ENCODE results near the gene EPHA7.

DNA sequence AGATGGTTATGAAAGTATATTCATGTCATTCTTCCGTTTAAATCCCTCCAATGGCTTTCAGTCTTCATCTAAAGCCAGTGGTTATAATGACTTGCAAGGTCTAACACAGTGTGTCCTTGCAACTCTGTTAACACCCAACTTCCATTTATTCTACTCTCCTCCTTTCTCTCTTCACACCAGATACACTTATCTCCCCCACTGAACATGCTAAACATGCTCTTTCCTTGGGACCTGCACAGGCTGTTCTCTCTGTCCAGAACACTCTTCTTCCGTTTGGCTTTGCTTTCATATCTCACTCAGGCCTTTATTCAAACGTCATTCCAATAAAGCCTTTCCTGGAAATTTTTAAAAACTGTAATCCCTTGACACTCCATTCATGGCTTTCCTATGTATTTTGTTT, 91.5 kb downstream of the EPHA7 start:
- TF ChIP-seq, protein P1, sequence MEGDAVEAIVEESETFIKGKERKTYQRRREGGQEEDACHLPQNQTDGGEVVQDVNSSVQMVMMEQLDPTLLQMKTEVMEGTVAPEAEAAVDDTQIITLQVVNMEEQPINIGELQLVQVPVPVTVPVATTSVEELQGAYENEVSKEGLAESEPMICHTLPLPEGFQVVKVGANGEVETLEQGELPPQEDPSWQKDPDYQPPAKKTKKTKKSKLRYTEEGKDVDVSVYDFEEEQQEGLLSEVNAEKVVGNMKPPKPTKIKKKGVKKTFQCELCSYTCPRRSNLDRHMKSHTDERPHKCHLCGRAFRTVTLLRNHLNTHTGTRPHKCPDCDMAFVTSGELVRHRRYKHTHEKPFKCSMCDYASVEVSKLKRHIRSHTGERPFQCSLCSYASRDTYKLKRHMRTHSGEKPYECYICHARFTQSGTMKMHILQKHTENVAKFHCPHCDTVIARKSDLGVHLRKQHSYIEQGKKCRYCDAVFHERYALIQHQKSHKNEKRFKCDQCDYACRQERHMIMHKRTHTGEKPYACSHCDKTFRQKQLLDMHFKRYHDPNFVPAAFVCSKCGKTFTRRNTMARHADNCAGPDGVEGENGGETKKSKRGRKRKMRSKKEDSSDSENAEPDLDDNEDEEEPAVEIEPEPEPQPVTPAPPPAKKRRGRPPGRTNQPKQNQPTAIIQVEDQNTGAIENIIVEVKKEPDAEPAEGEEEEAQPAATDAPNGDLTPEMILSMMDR (conservative IDR thresholded peaks at IDR 0.05; ENCODE audit: low read depth, low read length) = no peak
- no peak for TF ChIP-seq RFX5 (IDR thresholded peaks at IDR 0.05; ENCODE audit: low read depth, low read length)
- TF ChIP-seq POLR2A (IDR thresholded peaks at IDR 0.05; ENCODE audit: low read depth, low read length) = no peak
- no peak for TF ChIP-seq CHD1 (IDR thresholded peaks at IDR 0.05; ENCODE audit: low read depth, low read length)
- TF ChIP-seq RAD21 (IDR thresholded peaks at IDR 0.05; ENCODE audit: low read length) = no peak
- no peak for TF ChIP-seq SMC3 (IDR thresholded peaks at IDR 0.05; ENCODE audit: low read depth, low read length)
- no peak for TF ChIP-seq BHLHE40 (IDR thresholded peaks at IDR 0.05; ENCODE audit: low read depth, low read length)
- TF ChIP-seq MXI1 (IDR thresholded peaks at IDR 0.05; ENCODE audit: borderline replicate concordance, low read depth, low read length) = no peak
- TF ChIP-seq, protein P2, sequence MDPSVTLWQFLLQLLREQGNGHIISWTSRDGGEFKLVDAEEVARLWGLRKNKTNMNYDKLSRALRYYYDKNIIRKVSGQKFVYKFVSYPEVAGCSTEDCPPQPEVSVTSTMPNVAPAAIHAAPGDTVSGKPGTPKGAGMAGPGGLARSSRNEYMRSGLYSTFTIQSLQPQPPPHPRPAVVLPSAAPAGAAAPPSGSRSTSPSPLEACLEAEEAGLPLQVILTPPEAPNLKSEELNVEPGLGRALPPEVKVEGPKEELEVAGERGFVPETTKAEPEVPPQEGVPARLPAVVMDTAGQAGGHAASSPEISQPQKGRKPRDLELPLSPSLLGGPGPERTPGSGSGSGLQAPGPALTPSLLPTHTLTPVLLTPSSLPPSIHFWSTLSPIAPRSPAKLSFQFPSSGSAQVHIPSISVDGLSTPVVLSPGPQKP (IDR thresholded peaks at IDR 0.05; ENCODE audit: borderline replicate concordance, low read depth, low read length) = no peak
